ENCODE measurements around the gene TEDC2. TPM values are rescaled to one million over a fixed set of nuclear protein-coding genes. Genes with fewer than 3 reads are reported as not detected.

TEDC2 gene
- total RNA-seq, 1 experiment from 2014 or later = 45.4 TPM

GRCh38 chr16:2452650-2453049 lies 7.3 kb upstream of the TEDC2 start:
- Histone ChIP-seq H2BK12ac (ENCODE audit: insufficient read length, low read depth, low read length) (no peak overlapping the region), H3T11ph (ENCODE audit: low read length) (no peak overlapping the region), H3K23ac (ENCODE audit: insufficient read length, low read depth, low read length) (no peak overlapping the region), H4K5ac (ENCODE audit: insufficient read length, low read depth, low read length) (no peak overlapping the region), H3K79me2 (ENCODE audit: insufficient read depth, low read length) (no peaks in the 10 kb centered on the region), H2BK5ac (ENCODE audit: insufficient read length, low read length) (no peak overlapping the region), H4K20me1 (ENCODE audit: control insufficient read depth, insufficient read depth, insufficient read length) (no peaks in the 10 kb centered on the region), H3K79me1 (ENCODE audit: insufficient read depth, low read depth, low read length, poor library complexity, severe bottlenecking) (no peaks in the 10 kb centered on the region), H3K14ac (ENCODE audit: insufficient read depth, low read length) (no peak overlapping the region), H2BK15ac (ENCODE audit: low read depth, low read length) (no peak overlapping the region), H2AK5ac (ENCODE audit: insufficient read length, low read length) (no peak overlapping the region), H3K27me3 (ENCODE audit: insufficient read depth, low read length) (no peaks in the 10 kb centered on the region), H3K18ac (ENCODE audit: insufficient read length, low read depth, low read length) (no peak overlapping the region), H2AFZ (ENCODE audit: low read length) (no peak overlapping the region), H4K8ac (replicated peaks; ENCODE audit: insufficient read length, low read depth, low read length) (no peak overlapping the region), H3K56ac (ENCODE audit: insufficient read length, low read depth, low read length) (no peak overlapping the region), H3K4me2 (ENCODE audit: insufficient read depth, insufficient read length, low read length) (no peak overlapping the region), H3K9ac (ENCODE audit: extremely low read depth, insufficient read length, low read length) (no peak overlapping the region), H3K4ac (ENCODE audit: low read depth, low read length) (no peak overlapping the region), H3K23me2 (ENCODE audit: insufficient read length, low read depth, low read length, poor library complexity, severe bottlenecking) (no peaks in the 10 kb centered on the region), H3K27ac (ENCODE audit: insufficient read length, low read depth, low read length) (no peak overlapping the region), H2BK120ac (ENCODE audit: low read depth, low read length, poor library complexity, severe bottlenecking) (no peak overlapping the region), H4K91ac (ENCODE audit: insufficient read length, low read depth, low read length) (no peak overlapping the region), H2BK20ac (ENCODE audit: low read depth, low read length, poor library complexity, severe bottlenecking) (no peak overlapping the region), H3K4me1 (ENCODE audit: insufficient read depth, low read length) (no peaks in the 10 kb centered on the region), H3K9me3 (ENCODE audit: control insufficient read depth, low read depth, low read length) (no peaks in the 10 kb centered on the region)
- Mint-ChIP-seq H3K36me3 (ENCODE audit: insufficient read depth in 1 of 3, low read depth in 3 of 3) (peaks cover 46 to 88% (median 85%) of the 10 kb centered on the region in 3 experiments), H3K27me3 (ENCODE audit: low read depth) (no peaks in the 10 kb centered on the region), H3K9me3 (no peaks in the 10 kb centered on the region), H3K27ac (peak overlapping the region in 1 of 3 experiments; percentile 30; a peak in 1 of 7 replicates), H3K4me3 (no peak overlapping the region; a peak in 1 of 5 replicates), H3K4me1 (no peaks in the 10 kb centered on the region)
- TF ChIP-seq CTCF (conservative IDR thresholded peaks at IDR 0.05) = no peak
- no CpG with 5 or more reads among the region's 8 CpGs for WGBS (ENCODE audit: extremely low coverage, insufficient read length, low lambda C conversion rate)
- DNase-seq = no peak

Measured in H9 (cell line).